Prostate gland (tissue), 2 donors: ENCODE data around the gene COL4A6. TPM values are rescaled to one million over a fixed set of nuclear protein-coding genes. Genes with fewer than 3 reads are reported as not detected.

Source experiments
- DNase-seq: peaks from one replicate; pipeline ENCODE4 v3.0.0-alpha.2; 2019; ENCODE audit warnings: low spot score
- H3K27ac ChIP-seq, 2 donors: fragments of 200-600 bp; sonication (generic); 2 replicates each; pipeline ENCODE4 v1.5.1; 2017 to 2019
- H3K27me3 ChIP-seq: fragments of 200-600 bp; sonication (generic); replicated peaks from 2 replicates; pipeline ENCODE4 v1.5.1; 2019; ENCODE audit not compliant: insufficient read depth
- H3K36me3 ChIP-seq, 2 donors: fragments of 200-600 bp; sonication (generic); 1 replicate in 1 of 2; 2 replicates in 1 of 2; pipeline versions ENCODE4 v1.5.1 to v1.8.1; 2017 to 2019
- H3K4me1 ChIP-seq: fragments of 200-600 bp; sonication (generic); replicated peaks from 2 replicates; pipeline ENCODE4 v1.5.1; 2019
- H3K4me3 ChIP-seq, 2 donors: fragments of 200-600 bp; sonication (generic); 2 replicates each; pipeline ENCODE4 v1.5.1; 2017 to 2019
- H3K9me3 ChIP-seq: fragments of 200-600 bp; sonication (generic); 2 replicates; pipeline ENCODE4 v1.5.1; 2017
- POLR2A ChIP-seq: fragments of 450-650 bp; IDR thresholded peaks from one replicate; pipeline ENCODE4 v1.6.1; 2016; ENCODE audit warnings: antibody characterized with exemption, mild to moderate bottlenecking
- POLR2AphosphoS5 ChIP-seq: sonication (generic); formaldehyde crosslinking; IDR thresholded peaks from one replicate; pipeline ENCODE4 v1.6.1; 2017; ENCODE audit warnings: antibody characterized with exemption
- WGBS: methylation state at CpG from one replicate; pipeline ENCODE4 v1.1.5; 2018; 5-methylcytosine and 5-hydroxymethylcytosine counted together
- intact Hi-C: fragments of 100-400 bp; cut with DNase I; formaldehyde crosslinking; loops from one replicate; pipeline ENCODE4 v1.14.2; 2022
- total RNA-seq, 2 donors: library from RNA; depleted of rRNA; stranded (reverse); fragments of >200 nt; gene quantifications; one replicate each; pipeline ENCODE4 v1.1.0, GENCODE V29; 2016
- TF ChIP-seq, protein P1 (sequence below), 4 experiments: fragments of 200-600 bp in 2 of 4; fragments of 450-650 bp in 2 of 4; sonication (generic) in 2 of 4; IDR thresholded peaks; 1 replicate in 3 of 4; 2 replicates in 1 of 4; pipeline ENCODE4 v1.5.1; 2016 to 2019; ENCODE audit warnings: antibody characterized with exemption in 4 of 4, mild to moderate bottlenecking in 2 of 4, moderate library complexity in 2 of 4

COL4A6 gene
- total RNA-seq, 2 donors from 2014 or later: 13.5 to 16.7 TPM

DNA sequence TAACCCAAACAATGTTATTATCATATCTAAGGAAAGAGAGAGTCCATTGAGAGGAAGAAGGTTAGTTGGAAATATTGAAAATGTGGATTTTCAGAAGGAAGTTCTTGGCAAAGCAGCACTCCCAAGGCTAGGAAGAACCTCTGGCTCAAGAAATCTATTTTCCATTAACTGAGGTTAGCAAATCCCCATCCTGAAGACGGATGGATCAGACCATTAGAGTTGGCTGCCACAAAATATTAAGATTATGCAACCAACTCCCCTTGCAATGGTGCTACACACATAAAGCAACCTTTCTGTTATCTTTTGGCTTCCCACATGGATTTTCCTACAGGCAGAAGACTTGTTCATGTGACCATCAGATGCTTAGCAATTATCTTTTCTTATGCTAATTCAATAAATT is 96.3 kb downstream of the COL4A6 start:
- Histone ChIP-seq H3K9me3 (no peaks in the 10 kb centered on the region), H3K27ac (no peak overlapping the region), H3K4me3 (no peak overlapping the region), H3K36me3 (no peaks in the 10 kb centered on the region), H3K4me1 (no peaks in the 10 kb centered on the region), H3K27me3 (no peaks in the 10 kb centered on the region)
- 73% methylated on average over 1 of the region's 1 CpG for WGBS
- intact Hi-C loops: no loop called here
- no peak for DNase-seq
- TF ChIP-seq POLR2A: no peak
- TF ChIP-seq POLR2AphosphoS5: no peak
- TF ChIP-seq, protein P1, sequence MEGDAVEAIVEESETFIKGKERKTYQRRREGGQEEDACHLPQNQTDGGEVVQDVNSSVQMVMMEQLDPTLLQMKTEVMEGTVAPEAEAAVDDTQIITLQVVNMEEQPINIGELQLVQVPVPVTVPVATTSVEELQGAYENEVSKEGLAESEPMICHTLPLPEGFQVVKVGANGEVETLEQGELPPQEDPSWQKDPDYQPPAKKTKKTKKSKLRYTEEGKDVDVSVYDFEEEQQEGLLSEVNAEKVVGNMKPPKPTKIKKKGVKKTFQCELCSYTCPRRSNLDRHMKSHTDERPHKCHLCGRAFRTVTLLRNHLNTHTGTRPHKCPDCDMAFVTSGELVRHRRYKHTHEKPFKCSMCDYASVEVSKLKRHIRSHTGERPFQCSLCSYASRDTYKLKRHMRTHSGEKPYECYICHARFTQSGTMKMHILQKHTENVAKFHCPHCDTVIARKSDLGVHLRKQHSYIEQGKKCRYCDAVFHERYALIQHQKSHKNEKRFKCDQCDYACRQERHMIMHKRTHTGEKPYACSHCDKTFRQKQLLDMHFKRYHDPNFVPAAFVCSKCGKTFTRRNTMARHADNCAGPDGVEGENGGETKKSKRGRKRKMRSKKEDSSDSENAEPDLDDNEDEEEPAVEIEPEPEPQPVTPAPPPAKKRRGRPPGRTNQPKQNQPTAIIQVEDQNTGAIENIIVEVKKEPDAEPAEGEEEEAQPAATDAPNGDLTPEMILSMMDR (IDR thresholded peaks at IDR 0.05): no peak

DNA sequence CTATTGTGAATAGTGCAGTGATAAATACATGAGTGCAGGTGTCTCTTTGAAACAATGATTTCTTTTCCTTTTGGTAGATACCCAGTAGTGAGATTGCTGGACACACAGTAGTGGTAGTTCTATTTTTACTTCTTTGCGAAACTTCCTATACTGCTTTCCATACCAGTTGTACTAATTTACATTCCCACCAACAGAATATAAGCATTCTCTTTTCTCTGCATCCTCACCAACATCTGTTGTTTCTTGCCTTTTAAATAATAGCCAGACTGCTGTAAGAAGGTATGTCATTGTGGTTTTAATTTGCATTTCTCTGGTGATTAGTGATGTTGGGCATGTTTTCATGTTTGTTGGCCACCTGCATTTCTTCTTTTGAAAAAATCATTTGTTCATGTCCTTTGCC is 105.9 kb downstream of the COL4A6 start:
- WGBS: 100% methylated on average over 1 of the region's 1 CpG
- Histone ChIP-seq H3K27ac (no peak overlapping the region), H3K4me1 (no peaks in the 10 kb centered on the region), H3K36me3 (no peaks in the 10 kb centered on the region), H3K9me3 (no peaks in the 10 kb centered on the region), H3K27me3 (no peaks in the 10 kb centered on the region), H3K4me3 (no peak overlapping the region)
- TF ChIP-seq POLR2A (no peak), POLR2AphosphoS5 (no peak)
- TF ChIP-seq, protein P1 (IDR thresholded peaks at IDR 0.05): no peak
- intact Hi-C loops: no loop called here
- no peak for DNase-seq

DNA sequence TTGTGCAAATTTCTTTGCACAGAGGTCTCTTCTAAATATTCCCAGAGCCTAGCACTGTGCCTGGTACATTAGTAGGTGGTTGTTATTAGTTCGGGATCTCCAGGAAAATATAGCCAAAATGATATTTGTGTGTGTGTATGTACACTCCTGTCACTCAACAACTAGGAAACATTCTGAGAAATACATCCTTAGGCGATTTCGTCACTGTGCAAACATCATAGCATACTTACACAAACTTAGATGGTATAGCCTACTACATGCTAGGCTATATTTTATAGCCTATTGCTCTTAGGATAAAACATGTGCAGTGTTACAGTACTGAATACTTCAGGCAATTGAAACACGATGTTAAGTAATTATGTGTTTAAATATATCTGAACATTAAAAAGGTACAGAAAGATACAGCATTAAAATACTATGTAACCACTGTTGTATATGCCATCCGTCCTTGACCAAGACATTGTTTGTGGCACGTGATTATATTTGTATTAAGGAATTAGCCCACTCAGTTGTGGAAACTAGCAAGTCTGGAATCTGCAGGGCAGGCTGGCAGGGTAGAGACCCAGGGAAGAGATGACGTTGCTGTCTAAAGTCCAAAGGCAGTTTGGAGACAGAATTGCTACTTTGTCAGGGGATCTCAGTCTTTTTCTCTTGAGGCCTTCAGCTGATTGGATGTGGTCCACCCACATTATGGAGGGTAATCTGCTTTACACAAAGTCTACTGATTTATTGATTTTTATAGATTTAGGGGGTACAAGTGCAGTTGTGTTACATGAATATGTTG is 106.9 kb downstream of the COL4A6 start:
- no peak for DNase-seq
- TF ChIP-seq POLR2A: no peak
- no peak overlapping the region for H3K27ac ChIP-seq
- H3K27me3 ChIP-seq: no peaks in the 10 kb centered on the region
- H3K4me3 ChIP-seq: no peak overlapping the region
- no peaks in the 10 kb centered on the region for H3K36me3 ChIP-seq
- H3K4me1 ChIP-seq: no peaks in the 10 kb centered on the region
- intact Hi-C loops: no loop called here
- WGBS: 88% methylated on average over 7 of the region's 7 CpGs
- H3K9me3 ChIP-seq: no peaks in the 10 kb centered on the region

DNA sequence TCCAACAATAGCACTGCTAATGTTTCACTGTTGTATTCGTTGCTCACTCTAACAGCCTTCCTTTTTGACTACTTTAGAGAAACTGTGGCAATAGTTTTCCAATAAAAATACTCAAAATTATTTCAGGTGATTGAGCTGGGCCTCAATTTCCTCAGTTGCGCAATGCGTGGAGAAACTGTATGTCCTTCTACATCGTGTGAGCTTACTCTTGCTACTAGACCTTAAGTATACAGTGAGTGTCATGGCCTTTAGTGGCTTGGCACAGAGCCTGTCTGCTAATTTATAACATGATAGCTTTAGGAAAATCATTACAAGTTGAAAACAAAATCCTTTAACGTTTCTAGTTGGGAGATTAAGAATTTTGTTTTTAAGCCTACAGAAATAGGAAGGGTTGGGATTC is 114.5 kb downstream of the COL4A6 start:
- no peaks in the 10 kb centered on the region for H3K36me3 ChIP-seq
- H3K27ac ChIP-seq: no peak overlapping the region
- no peaks in the 10 kb centered on the region for H3K4me1 ChIP-seq
- no peak for DNase-seq
- no peaks in the 10 kb centered on the region for H3K9me3 ChIP-seq
- no peaks in the 10 kb centered on the region for H3K27me3 ChIP-seq
- TF ChIP-seq, protein P1 (IDR thresholded peaks at IDR 0.05): no peak
- TF ChIP-seq POLR2A (no peak), POLR2AphosphoS5 (no peak)
- intact Hi-C loops: no loop called here
- 68% methylated on average over 5 of the region's 5 CpGs for WGBS
- no peak overlapping the region for H3K4me3 ChIP-seq

DNA sequence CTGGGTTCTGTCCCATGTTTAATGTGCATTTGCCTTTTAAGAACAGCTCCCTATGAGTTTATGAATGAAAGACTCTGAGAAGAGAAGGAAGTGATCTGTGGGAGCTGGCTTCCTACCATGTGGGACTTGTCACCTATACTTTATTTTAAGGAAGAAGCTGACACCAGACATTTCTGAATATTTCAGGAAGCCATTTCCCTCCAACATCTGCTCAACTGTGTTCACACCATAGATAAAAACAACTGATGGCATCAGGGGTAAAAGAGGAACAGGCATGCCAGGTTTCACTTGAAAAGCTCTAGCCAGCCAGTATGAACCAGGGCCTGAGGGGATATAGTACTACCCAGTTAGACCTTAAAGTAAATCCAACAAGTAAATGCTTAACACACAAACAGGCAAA is 116.0 kb downstream of the COL4A6 start:
- no peak for TF ChIP-seq POLR2A
- TF ChIP-seq, protein P1 (IDR thresholded peaks at IDR 0.05): no peak
- no peak for TF ChIP-seq POLR2AphosphoS5
- no peaks in the 10 kb centered on the region for H3K27me3 ChIP-seq
- no peak overlapping the region for H3K4me3 ChIP-seq
- no peak for DNase-seq
- H3K4me1 ChIP-seq: no peaks in the 10 kb centered on the region
- no peaks in the 10 kb centered on the region for H3K36me3 ChIP-seq
- intact Hi-C loops: no loop called here
- no peak overlapping the region for H3K27ac ChIP-seq
- no peaks in the 10 kb centered on the region for H3K9me3 ChIP-seq
